HepG2 (cell line): ENCODE data around the gene CDC6. TPM values are rescaled to one million over a fixed set of nuclear protein-coding genes. Genes with fewer than 3 reads are reported as not detected.

Source experiments
- CREM ChIP-seq, 2 experiments: sonication (generic) in 1 of 2; formaldehyde crosslinking in 1 of 2; IDR thresholded peaks; 2 replicates each; pipeline versions ENCODE4 v1.4.0 to v1.6.1; 2016 to 2020; ENCODE audit warnings: antibody characterized with exemption in 1 of 2, mild to moderate bottlenecking in 1 of 2, missing genetic modification reagents in 1 of 2
- E2F5 ChIP-seq: sonication (generic); formaldehyde crosslinking; conservative IDR thresholded peaks from 2 replicates; pipeline ENCODE4 v1.4.0; 2020; ENCODE audit warnings: missing genetic modification reagents
- FOXK2 ChIP-seq: fragments of 450-650 bp; IDR thresholded peaks from 2 replicates; pipeline ENCODE4 v1.6.1; 2016
- GRHL1 ChIP-seq: sonication (generic); formaldehyde crosslinking; conservative IDR thresholded peaks from 2 replicates; pipeline ENCODE4 v1.8.0; 2022; ENCODE audit warnings: missing genetic modification reagents
- IRF2 ChIP-seq: IDR thresholded peaks from 2 replicates; pipeline ENCODE4 v1.6.1; 2018; ENCODE audit warnings: missing genetic modification reagents, missing compliant biosample characterization
- KDM5B ChIP-seq: sonication (generic); formaldehyde crosslinking; IDR thresholded peaks from 2 replicates; pipeline ENCODE4 v1.4.0; 2020; ENCODE audit warnings: missing genetic modification reagents, mild to moderate bottlenecking, borderline replicate concordance
- NFATC3 ChIP-seq: sonication (generic); formaldehyde crosslinking; IDR thresholded peaks from 2 replicates; pipeline ENCODE4 v1.5.1; 2020; ENCODE audit warnings: mild to moderate bottlenecking, missing genetic modification reagents
- NFRKB ChIP-seq: fragments of 450-650 bp; IDR thresholded peaks from 2 replicates; pipeline ENCODE4 v1.6.1; 2017
- PHF21A ChIP-seq: sonication (generic); formaldehyde crosslinking; IDR thresholded peaks from 2 replicates; pipeline ENCODE4 v1.5.0; 2020; ENCODE audit warnings: mild to moderate bottlenecking, missing genetic modification reagents
- PPARG ChIP-seq: conservative IDR thresholded peaks from 2 replicates; pipeline ENCODE4 v1.6.1; 2016; ENCODE audit warnings: missing biosample characterization, missing genetic modification reagents
- RBFOX2 ChIP-seq: fragments of 200-400 bp; formaldehyde crosslinking; IDR thresholded peaks from 2 replicates; pipeline ENCODE4 v1.6.1; 2017; ENCODE audit warnings: low read depth, mild to moderate bottlenecking, low read length
- SMAD9 ChIP-seq: sonication (generic); formaldehyde crosslinking; IDR thresholded peaks from 2 replicates; pipeline ENCODE4 v1.5.1; 2020; ENCODE audit warnings: mild to moderate bottlenecking, missing genetic modification reagents
- SP1 ChIP-seq, 2 experiments: fragments of 450-650 bp in 1 of 2; sonication (generic) in 1 of 2; formaldehyde crosslinking in 1 of 2; IDR thresholded peaks; 2 replicates each; pipeline versions ENCODE4 v1.4.0 to v1.6.1; 2016 to 2020; ENCODE audit warnings: missing genetic modification reagents in 1 of 2
- SRSF9 ChIP-seq: fragments of 200-400 bp; formaldehyde crosslinking; IDR thresholded peaks from 2 replicates; pipeline ENCODE4 v1.6.1; 2018; ENCODE audit warnings: borderline replicate concordance, mild to moderate bottlenecking, low read depth, low read length; ENCODE audit not compliant: insufficient read depth, poor library complexity, severe bottlenecking
- ZBTB21 ChIP-seq: sonication (generic); formaldehyde crosslinking; IDR thresholded peaks from 2 replicates; pipeline ENCODE4 v1.4.0; 2020; ENCODE audit warnings: missing genetic modification reagents
- ZC3H4 ChIP-seq: sonication (generic); formaldehyde crosslinking; IDR thresholded peaks from 2 replicates; pipeline ENCODE4 v1.4.0; 2020; ENCODE audit warnings: missing genetic modification reagents, borderline replicate concordance
- ZNF264 ChIP-seq: sonication (generic); formaldehyde crosslinking; IDR thresholded peaks from 2 replicates; pipeline ENCODE4 v1.4.0; 2020; ENCODE audit warnings: missing genetic modification reagents
- ZNF430 ChIP-seq: sonication (generic); formaldehyde crosslinking; IDR thresholded peaks from 2 replicates; pipeline ENCODE4 v1.9.0; 2021; ENCODE audit warnings: mild to moderate bottlenecking, missing genetic modification reagents
- ZNF709 ChIP-seq: sonication (generic); formaldehyde crosslinking; IDR thresholded peaks from 2 replicates; pipeline ENCODE4 v1.5.0; 2020; ENCODE audit warnings: mild to moderate bottlenecking, missing genetic modification reagents
- ZNF713 ChIP-seq: sonication (generic); formaldehyde crosslinking; IDR thresholded peaks from 2 replicates; pipeline ENCODE4 v1.4.0; 2020; ENCODE audit warnings: mild to moderate bottlenecking, missing genetic modification reagents
- ZNF766 ChIP-seq: sonication (generic); formaldehyde crosslinking; IDR thresholded peaks from 2 replicates; pipeline ENCODE4 v1.5.0; 2020; ENCODE audit warnings: missing genetic modification reagents, borderline replicate concordance
- polyA plus RNA-seq, 8 experiments: library from polyadenylated mRNA; depleted of rRNA in 3 of 8; stranded (reverse) in 7 of 8; unstranded in 1 of 8; fragments of >200 nt; fragmentation: Illumina TruSeq in 4 of 8; extraction: Trizol in 4 of 8; gene quantifications; 2 replicates each; pipeline versions ENCODE4 v1.2.1 to v1.2.3, GENCODE V29; 2011 to 2016; ENCODE audit warnings: low read depth in 4 of 8, missing spikeins in 1 of 8, mixed read lengths in 1 of 8; ENCODE audit not compliant: insufficient read depth in 1 of 8
- total RNA-seq, 5 experiments: library from RNA; depleted of rRNA; stranded (reverse); fragments of >200 nt; fragmentation: Illumina TruSeq; extraction: Trizol; gene quantifications; 2 replicates each; pipeline ENCODE4 v1.2.3, GENCODE V29; 2016; ENCODE audit warnings: low read depth in 1 of 5
- TF ChIP-seq, protein P1 (sequence below): sonication (generic); formaldehyde crosslinking; IDR thresholded peaks from 2 replicates; pipeline ENCODE4 v1.4.0; 2020; ENCODE audit warnings: mild to moderate bottlenecking, missing genetic modification reagents, borderline replicate concordance
- TF ChIP-seq, protein P2 (sequence below): IDR thresholded peaks from 2 replicates; pipeline ENCODE4 v1.6.1; 2016

Gene CDC6
- total and polyA plus RNA-seq, 2 of the 13 experiments (the other 11 are each of a cell fraction or from before 2014, with no cell fraction given), result 17.4 to 114 TPM

GRCh38 chr17:40345994-40346764 is 58.5 kb downstream of the CDC6 start (continued):
- TF ChIP-seq FOXK2 (peak; percentile 52), CREM (IDR thresholded peaks at IDR 0.05) (0 out of 2 replicates have a peak, but pooled peaks have one; percentile 19), CREM (CRISPR knock-in tag; IDR thresholded peaks at IDR 0.05) (no peak), SMAD9 (CRISPR knock-in tag) (no peak), ZNF713 (no peak), PPARG (CRISPR knock-in tag) (no peak), E2F5 (CRISPR knock-in tag) (no peak), ZNF709 (CRISPR knock-in tag) (0 out of 2 replicates have a peak, but pooled peaks have one; percentile 4), ZC3H4 (CRISPR knock-in tag) (no peak), PHF21A (CRISPR knock-in tag) (peak; percentile 20; the same call in 1 of the 2 replicates), IRF2 (CRISPR knock-in tag) (peak; percentile 1; the same call in 1 of the 2 replicates), ZNF430 (CRISPR knock-in tag) (0 out of 2 replicates have a peak, but pooled peaks have one; percentile 35), NFATC3 (CRISPR knock-in tag) (no peak), RBFOX2 (no peak), SRSF9 (no peak), ZBTB21 (CRISPR knock-in tag) (peak; percentile 5; the same call in 1 of the 2 replicates), NFRKB (no peak), ZNF264 (CRISPR knock-in tag) (0 out of 2 replicates have a peak, but pooled peaks have one; percentile 7), KDM5B (0 out of 2 replicates have a peak, but pooled peaks have one; percentile 64), SP1 (IDR thresholded peaks at IDR 0.05) (0 out of 2 replicates have a peak, but pooled peaks have one; percentile 33), SP1 (CRISPR knock-in tag; IDR thresholded peaks at IDR 0.05) (no peak), GRHL1 (no peak), ZNF766 (CRISPR knock-in tag) (0 out of 2 replicates have a peak, but pooled peaks have one; percentile 16)
- TF ChIP-seq, protein P1, sequence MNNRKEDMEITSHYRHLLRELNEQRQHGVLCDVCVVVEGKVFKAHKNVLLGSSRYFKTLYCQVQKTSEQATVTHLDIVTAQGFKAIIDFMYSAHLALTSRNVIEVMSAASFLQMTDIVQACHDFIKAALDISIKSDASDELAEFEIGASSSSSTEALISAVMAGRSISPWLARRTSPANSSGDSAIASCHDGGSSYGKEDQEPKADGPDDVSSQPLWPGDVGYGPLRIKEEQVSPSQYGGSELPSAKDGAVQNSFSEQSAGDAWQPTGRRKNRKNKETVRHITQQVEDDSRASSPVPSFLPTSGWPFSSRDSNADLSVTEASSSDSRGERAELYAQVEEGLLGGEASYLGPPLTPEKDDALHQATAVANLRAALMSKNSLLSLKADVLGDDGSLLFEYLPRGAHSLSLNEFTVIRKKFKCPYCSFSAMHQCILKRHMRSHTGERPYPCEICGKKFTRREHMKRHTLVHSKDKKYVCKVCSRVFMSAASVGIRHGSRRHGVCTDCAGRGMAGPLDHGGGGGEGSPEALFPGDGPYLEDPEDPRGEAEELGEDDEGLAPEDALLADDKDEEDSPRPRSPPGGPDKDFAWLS (CRISPR knock-in tag), result no peak
- TF ChIP-seq, protein P2, sequence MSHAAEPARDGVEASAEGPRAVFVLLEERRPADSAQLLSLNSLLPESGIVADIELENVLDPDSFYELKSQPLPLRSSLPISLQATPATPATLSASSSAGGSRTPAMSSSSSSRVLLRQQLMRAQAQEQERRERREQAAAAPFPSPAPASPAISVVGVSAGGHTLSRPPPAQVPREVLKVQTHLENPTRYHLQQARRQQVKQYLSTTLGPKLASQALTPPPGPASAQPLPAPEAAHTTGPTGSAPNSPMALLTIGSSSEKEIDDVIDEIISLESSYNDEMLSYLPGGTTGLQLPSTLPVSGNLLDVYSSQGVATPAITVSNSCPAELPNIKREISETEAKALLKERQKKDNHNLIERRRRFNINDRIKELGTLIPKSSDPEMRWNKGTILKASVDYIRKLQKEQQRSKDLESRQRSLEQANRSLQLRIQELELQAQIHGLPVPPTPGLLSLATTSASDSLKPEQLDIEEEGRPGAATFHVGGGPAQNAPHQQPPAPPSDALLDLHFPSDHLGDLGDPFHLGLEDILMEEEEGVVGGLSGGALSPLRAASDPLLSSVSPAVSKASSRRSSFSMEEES (CRISPR knock-in tag), result peak; percentile 16; the same call in 1 of the 2 replicates
